ENCODE data around the gene MAP4.

The MAP4 gene

GRCh38 chr3:47956521-47956920 lies 59.7 kb downstream of the MAP4 start:
- in situ Hi-C loops (cut with MboI; ENCODE audit: low pct_unique_long_range_greater_than_20kb, low sequenced_read_pairs, unreplicated experiment) = no loop called here
- no peak for TF ChIP-seq CTCF (IDR thresholded peaks at IDR 0.05; ENCODE audit: extremely low read depth, insufficient read depth, missing control alignments)
- DNase-seq (ENCODE audit: low spot score) = no peak

GRCh38 chr3:47954567-47954966 lies 61.6 kb downstream of the MAP4 start:
- no peak for DNase-seq (ENCODE audit: low spot score)
- in situ Hi-C loops (cut with MboI; ENCODE audit: low pct_unique_long_range_greater_than_20kb, low sequenced_read_pairs, unreplicated experiment) = no loop called here
- TF ChIP-seq CTCF (IDR thresholded peaks at IDR 0.05; ENCODE audit: extremely low read depth, insufficient read depth, missing control alignments) = no peak

GRCh38 chr3:47950453-47951169 lies 65.6 kb downstream of the MAP4 start:
- in situ Hi-C loops (cut with MboI; ENCODE audit: low pct_unique_long_range_greater_than_20kb, low sequenced_read_pairs, unreplicated experiment) = no loop called here
- no peak for TF ChIP-seq CTCF (IDR thresholded peaks at IDR 0.05; ENCODE audit: extremely low read depth, insufficient read depth, missing control alignments)
- DNase-seq (ENCODE audit: low spot score) = peak; percentile 18

GRCh38 chr3:47949979-47950378 lies 66.2 kb downstream of the MAP4 start:
- peak; percentile 14 for DNase-seq (ENCODE audit: low spot score)
- in situ Hi-C loops (cut with MboI; ENCODE audit: low pct_unique_long_range_greater_than_20kb, low sequenced_read_pairs, unreplicated experiment) = no loop called here
- TF ChIP-seq CTCF (IDR thresholded peaks at IDR 0.05; ENCODE audit: extremely low read depth, insufficient read depth, missing control alignments) = no peak

- in situ Hi-C loops (cut with MboI; ENCODE audit: low pct_unique_long_range_greater_than_20kb, low sequenced_read_pairs, unreplicated experiment) = no loop called here
- TF ChIP-seq CTCF (IDR thresholded peaks at IDR 0.05; ENCODE audit: extremely low read depth, insufficient read depth, missing control alignments) = no peak
- DNase-seq (ENCODE audit: low spot score) = no peak
Observed at GRCh38 chr3:47940232-47940631, 76.0 kb downstream of the MAP4 start.

GRCh38 chr3:47932421-47932820 lies 83.8 kb downstream of the MAP4 start:
- DNase-seq (ENCODE audit: low spot score) = no peak
- no peak for TF ChIP-seq CTCF (IDR thresholded peaks at IDR 0.05; ENCODE audit: extremely low read depth, insufficient read depth, missing control alignments)
- in situ Hi-C loops (cut with MboI; ENCODE audit: low pct_unique_long_range_greater_than_20kb, low sequenced_read_pairs, unreplicated experiment) = no loop called here
